HG02571 (cell line): ENCODE results near the gene LRRC14B.
"Not testable (repeated sequence)": the region's sequence is repeated elsewhere in the genome, so short reads cannot be mapped to it uniquely, and the experiment has no call there.

Experiments
- ATAC-seq: cut with Tn5 transposase; IDR thresholded peaks from one replicate; pipeline ENCODE4 v1.9.1; 2021; ENCODE audit warnings: mild to moderate bottlenecking, moderate library complexity; ENCODE audit not compliant: unreplicated experiment

LRRC14B gene

DNA sequence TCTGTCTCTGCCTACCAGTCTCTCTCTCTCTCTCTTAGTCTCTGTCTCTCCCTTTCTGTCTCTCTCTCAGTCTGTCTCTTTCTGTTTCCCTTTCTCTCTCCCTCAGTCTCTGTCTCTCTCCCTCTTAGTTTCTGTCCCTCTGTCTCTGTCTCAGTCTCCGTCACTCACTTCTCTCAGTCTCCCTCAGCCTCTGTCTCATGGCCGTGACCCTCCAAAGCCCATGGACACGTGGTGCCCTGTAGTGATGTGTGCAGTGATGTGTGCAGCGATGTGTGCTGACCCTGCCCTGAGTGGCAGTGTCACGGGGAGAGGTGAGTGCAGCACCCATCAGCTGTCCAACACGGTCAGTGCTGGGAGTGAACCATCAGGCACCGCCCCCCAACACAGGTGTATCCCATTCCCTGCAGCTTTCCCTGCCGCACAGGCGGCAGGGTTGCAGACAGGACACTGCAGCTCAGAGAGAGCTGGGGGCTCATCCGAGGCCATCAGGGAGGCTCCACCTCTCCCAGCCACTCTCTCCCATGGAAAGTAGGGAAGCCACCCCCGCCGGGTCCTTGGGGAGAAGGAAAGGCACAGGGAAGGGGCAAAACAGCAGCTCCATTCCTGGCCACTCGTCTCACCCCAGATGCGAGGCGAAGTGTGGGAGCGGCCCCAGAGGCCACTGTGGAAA lies 794 bp upstream of the LRRC14B start:
- peak; percentile 38 for ATAC-seq

DNA sequence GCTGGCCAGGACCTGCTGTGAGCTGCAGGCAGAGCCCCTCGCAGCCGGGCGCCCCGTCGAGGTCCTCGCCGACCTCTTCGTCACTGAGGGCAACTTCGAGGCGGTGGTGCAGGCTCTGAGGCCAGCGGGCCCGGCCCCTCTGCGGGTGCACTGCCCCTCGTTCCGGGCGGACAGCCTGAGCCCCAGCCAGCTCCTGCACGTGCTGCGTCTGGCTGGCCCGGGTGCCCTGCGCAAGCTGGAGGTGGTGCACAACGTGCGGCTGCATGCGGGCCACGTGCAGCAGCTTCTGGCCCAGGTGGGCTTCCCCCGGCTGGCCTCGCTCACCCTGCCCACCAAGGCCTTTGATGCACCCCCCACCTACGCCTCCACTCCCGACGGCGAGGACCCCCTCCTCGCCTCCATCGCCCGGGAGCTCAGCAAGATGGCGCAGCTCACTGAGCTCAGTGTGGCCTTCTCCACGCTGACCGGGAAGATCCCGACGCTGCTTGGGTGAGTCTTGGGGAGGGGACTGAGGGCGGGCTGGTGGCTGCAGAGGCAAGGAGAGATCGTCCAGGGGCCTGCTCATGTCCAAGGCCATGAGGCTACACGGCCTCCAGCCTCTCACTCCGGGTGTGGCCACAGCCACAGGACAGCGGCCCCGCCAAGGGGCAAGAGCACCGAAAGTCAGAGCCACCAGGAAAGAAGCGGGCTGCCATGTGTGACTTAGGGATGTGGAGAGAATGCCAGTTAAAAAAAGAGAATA lies 825 bp downstream of the LRRC14B start:
- no peak for ATAC-seq

DNA sequence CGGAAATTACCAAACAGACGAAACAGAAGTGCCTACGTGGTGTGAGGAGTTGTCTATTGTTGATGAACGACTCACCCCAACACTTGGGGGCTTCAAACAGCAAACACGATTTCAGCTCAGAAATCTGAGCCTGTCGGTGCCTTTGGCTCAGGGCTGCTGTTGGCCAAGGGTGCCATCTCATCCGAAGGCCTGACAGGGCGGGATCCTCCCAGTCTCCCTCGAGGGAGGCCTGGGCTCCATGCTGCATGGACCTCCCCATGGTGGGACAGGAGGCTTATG lies 1.3 kb downstream of the LRRC14B start:
- ATAC-seq = no peak

DNA sequence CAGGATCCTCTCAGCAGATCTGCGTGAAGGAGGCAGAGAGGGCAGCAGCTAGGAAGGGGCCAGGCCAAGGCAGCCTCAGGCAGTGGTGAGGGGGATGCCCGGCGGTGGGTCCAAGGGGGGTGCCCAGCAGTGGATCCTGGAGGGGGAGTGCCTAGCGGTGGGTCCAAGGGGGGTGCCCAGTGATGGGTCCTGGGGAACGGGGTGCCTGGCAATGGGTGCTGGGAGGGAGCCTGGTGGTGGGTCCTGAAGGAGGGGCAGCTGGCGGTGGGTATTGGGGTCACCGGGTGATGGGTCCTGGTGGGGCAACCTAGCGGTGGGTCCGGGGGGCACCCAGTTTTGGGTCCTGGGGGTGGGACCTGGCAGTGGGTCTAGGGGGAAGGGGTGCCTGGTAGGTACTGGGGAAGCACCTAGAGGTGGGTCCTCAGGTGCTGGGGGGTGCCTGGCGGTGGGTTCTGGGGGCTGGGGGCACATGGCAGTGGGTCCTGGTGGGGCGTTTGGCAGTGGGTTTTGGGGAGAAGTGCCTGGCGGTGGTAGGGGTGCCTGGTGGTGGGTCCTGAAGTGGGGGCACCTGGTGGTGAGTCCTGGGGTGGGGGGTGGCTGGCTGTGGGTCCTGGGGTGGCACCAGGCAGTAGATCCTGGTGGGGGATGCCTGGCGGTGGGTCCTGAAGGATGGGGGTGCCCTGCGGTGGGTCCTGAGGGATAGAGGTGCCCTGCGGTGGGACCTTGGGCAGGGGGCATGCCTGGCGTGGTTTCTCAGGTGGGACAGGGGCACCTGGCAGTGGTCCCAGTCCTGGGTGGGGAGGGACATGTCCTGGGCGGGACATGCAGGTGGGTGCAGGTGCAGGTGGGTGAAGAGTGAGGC lies 1.9 kb downstream of the LRRC14B start:
- no peak for ATAC-seq

DNA sequence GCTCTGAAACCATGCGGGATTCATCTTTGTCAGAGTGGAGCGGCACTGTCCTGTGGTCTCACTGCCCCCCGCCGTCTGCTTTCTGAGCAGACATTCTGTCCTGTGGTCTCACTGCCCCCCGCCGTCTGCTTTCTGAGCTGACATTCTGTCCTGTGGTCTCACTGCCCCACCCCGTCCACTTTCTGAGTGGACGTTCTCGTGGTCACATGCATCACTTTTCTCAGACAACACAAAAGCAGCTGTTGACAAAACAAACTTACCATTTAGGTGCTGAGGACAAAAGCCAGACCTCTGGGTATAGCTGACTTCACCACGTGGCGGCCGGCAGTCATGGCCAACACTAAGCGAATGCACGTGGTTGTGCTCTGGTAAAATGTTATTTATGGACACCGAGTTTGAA lies 2.8 kb downstream of the LRRC14B start:
- ATAC-seq = no peak

DNA sequence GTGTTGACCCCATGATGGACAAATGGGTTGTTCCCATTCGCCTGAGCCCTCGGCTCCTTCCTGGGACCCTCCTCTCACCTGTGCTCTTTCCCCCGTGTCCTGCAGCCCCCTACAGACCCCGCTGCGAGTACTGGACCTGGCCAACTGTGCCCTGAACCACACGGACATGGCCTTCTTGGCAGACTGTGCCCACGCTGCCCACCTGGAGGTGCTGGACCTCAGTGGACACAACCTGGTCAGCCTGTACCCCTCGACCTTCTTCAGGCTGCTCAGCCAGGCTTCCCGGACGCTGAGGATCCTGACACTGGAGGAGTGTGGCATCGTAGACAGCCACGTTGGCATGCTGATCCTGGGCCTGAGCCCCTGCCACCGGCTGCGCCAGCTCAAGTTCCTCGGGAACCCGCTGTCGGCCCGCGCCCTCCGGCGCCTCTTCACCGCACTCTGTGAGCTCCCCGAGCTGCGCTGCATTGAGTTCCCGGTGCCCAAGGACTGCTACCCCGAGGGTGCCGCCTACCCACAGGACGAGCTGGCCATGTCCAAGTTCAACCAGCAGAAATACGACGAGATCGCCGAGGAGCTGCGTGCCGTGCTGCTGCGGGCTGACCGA lies 3.4 kb downstream of the LRRC14B start:
- no peak for ATAC-seq

DNA sequence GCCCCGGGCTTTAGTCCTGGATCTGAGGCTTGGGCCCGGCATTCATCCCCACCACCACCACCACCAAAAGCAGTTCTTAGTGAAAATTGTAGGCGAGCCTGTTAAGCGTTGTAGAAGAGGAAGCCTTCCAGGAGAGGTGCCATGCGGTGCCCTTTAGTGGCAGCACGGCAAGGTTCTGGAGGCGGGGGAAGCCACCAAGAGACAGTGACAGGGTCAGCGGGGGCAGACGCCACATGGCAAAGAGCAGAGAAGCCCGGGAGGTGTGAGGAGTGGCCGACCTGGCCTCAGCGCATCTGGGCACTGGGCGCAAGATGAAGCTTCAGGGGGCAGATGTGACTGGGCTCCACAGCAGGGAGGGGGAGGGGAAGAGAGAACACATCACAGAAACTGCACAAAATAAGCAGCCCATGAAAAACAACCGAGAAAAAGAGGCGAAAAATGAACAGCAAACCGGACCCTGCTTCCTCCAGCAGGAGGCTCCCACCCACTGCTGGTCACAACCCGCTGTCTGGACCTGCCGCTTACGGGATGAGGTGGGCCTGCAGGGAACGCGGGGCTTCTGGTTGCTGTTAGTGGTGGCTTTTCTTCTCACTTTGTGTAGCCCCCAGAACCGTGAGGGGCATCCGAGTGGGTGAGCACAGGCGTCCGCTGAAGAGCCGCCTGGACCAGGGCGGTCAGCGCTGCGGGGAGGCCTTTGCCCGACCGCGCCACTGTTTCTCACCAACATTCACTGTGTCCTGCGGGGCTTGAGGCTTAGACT lies 4.3 kb downstream of the LRRC14B start:
- ATAC-seq = no peak

DNA sequence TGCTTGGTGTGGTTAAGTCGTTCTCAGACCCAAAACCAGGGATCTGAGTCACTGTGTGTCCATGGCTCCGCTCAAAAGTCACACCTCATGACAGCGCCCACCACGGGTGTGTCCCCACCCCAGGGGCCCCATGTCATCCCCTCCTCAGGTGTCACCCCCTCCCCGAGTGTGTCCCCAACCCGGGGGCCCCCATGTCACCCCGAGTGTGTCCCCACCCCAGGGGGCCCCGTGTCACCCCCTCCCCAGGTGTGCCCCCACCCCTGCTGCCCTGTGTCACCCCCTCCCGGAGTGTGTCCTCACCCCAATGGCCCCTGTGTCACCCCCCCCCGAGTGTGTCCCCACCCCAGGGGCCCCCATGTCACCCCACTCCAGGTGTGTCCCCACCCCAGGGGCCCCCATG lies 5.1 kb downstream of the LRRC14B start:
- ATAC-seq = no peak

DNA sequence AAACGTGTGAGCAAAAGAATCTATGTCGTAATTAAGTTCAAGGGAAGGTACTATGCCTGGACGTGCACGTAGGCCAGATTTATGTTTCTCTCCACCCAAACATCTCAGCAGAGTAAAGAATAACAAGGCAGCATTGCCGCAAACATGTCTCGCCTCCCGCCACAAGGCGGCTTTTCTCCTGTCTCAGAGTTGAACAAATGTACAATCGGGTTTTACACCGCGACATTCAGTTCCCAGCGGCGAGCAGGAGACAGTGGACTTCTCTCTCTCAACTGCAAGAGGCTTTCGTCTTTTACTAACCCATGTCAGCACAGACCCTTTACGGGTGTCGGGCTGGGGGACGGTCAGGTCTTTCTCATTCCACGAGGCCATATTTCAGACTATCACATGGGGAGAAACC lies 5.7 kb downstream of the LRRC14B start:
- not testable (repeated sequence) for ATAC-seq

DNA sequence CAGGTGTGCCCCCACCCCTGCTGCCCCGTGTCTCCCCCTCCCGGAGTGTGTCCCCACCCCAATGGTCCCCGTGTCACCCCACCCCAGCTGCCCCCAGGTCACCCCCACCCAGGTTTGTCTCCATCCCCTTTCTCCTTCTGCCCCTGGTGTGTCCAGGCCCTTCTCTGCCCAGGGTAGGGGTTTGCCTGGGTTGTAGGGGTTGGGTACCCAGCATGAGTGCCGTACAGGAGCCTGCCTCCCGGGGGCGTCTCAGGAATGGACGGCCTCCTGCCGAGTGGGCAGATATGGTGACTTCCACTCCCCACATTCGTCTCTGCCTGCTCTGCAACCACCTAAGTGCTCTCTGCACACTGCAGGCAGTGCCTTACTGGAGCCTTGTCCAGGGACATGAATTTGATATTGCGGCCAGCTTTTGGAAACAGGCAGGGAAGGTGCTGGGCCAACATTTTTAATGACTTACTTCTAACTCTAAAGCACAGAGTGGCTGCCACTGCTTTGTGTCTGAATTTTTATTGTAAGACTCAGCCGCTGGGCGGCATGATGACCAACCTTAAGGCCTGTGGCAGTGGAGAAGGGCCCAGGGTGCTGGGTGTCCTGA lies 6.7 kb downstream of the LRRC14B start:
- ATAC-seq = no peak

DNA sequence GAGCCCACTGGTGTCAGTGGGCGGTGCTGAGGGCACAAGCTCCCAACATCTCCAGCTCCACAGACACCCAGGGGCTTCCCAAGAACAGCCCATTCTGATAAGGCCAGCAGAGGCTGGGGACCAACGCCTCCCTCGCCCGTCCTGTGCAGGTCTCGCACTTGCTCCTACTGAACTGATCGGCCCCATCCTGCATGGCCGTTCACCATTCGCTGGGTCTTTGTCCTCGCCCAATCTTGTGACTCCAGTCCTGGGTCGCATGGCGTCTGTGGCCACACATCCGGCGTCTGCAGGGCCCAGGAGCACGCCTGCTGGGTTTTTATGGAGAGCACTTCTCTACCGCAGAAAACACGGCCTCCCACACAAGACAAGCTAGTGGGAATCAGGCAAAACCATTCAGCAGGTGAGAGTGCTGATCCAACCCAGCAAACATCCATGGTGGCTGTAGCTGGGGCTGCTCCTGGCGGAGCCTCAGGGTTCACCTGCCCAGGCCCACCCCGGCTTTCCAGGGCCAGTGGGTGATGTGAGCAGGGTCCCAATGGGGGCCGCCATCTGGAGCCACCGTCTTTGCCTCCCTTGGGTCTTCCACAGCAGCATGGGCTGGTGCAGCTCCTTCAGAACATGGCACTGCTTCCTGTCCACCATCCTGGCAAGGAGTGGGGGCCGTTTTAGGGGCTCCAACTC lies 7.4 kb downstream of the LRRC14B start:
- ATAC-seq = no peak

DNA sequence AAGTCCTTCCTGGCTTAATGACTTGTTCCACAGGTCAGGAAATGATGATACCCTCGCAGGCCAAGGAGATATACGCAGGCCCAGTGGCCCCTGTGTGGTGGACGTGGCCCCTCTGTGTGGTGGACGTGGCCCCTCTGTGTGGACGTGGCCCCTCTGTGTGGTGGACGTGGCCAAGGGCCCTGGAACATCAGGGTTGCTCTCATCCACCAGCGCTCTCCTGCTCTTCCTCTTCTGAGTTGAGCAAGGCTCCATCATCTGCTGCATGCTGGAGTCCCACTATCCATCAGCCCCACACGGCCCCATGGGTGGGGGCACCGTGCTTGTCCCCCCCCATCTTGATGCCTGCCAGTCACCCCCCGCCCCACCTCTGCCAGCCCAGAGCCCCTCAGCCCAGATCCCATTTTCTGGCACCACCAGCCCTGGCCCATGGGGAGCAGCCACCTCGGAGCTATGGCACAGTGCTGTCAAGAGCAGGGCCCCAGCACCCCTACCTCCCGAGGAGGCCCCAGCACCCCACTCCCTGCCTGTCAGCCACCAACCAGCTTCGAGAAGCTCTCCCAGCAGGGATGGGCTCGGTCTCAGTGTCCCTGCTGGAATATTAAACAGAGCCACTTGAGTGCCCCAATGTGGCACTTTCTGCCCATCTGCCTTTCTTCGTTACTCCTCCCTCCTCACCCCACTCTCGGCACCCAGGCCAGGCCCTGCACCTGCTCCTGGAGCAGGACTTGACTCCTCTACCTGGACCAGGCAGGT lies 8.1 kb downstream of the LRRC14B start:
- no peak for ATAC-seq

DNA sequence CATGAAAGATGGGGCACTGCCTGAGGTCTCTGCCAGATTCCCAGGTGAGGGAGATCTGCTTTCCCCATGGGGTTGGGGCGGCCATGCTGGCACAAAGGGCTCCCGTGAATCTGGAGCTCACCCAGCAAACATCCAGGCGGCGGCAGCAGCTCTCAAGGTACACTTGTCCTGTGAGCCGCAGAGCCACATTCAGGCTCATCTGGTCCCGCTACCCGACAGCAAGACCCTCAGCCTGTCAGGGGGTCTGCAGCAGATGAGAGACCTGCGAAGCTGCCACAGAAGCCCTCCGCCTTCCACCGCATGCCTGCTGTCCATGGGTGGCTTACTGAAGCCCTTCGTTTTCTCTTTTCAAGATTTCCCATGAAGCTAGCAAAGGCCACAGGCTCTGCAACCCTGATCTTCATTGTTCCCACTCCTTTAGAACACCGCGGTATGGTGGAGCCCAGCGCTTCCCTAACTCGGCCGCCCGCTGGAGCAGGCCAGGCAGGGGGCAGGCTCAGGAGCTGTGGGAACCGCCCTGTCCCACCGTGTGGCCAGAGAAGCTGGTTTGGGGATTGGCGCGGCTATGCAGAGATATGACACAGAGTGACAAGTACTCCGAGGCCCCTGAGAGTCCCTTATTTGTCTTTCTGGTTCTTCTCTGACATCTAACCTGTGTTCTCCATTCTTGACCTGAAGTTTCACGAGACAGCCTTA lies 8.8 kb downstream of the LRRC14B start:
- no peak for ATAC-seq

DNA sequence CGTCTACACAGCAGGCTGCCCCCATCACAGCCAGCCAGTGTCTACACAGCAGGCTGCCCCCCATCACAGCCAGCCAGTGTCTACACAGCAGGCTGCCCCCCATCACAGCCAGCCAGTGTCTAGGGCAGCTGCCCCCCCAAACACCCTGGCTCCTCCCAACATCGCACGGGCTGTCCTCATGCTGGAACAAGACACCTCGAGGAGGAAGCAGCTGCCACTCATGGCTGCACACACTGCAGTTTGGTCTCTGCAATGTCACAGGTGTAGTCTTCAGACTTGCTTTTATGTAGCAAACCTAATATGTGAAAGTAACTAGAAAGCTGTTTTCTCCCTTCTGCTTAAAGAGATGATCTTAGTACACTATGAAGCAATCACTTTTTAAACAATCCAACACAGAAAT lies 9.7 kb downstream of the LRRC14B start:
- no peak for ATAC-seq

DNA sequence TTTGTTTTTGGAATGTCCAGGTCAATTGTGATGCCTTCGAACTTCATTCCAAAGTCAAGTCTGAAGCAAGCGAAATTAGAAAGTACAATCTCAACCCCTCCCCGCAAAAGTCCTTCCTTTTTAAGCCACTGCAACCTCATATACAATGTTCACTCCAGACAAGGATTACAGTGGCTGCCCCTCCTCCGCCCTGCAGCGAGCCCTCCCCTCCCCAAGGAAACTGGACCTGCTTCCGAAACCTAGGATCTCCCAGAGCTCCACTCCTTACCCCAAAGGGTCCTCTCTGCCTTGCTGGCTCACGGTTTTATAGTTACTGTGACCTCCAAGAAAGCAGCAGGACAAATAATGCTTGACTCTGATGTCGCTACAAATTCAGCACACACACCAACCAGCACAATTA lies 10.4 kb downstream of the LRRC14B start:
- no peak for ATAC-seq

DNA sequence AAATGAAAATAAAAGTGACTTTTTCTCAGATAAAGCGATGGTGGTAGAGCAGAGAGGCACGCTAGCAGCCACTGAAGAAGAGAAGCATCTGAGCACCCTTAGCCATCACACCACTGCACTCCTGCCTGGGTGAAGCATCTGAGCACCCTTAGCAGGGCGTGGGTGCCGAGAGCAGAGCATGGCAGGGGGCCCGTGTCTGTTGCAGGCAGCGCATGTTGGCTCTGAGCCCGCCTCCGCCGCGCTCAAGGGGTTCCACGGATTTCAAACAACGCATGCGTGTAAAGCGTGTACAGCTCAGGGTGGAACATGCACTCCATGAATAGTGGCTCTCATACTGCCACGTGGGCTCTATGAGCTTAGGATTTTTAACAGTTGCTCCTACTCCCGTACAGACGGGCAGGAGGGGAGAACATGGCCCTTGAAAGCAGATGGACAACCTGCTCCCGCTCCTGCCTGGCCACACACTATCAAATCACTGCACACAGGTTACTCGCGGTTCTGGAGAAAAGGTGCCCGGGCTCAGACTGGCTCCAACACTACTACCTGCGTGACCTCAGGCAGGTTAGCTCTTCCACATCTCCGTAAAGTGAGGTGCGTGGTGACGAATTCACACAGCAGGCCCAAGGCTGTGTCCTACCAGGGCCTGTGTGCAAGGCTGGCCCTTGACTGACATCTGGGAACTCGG lies 12.1 kb downstream of the LRRC14B start:
- no peak for ATAC-seq

DNA sequence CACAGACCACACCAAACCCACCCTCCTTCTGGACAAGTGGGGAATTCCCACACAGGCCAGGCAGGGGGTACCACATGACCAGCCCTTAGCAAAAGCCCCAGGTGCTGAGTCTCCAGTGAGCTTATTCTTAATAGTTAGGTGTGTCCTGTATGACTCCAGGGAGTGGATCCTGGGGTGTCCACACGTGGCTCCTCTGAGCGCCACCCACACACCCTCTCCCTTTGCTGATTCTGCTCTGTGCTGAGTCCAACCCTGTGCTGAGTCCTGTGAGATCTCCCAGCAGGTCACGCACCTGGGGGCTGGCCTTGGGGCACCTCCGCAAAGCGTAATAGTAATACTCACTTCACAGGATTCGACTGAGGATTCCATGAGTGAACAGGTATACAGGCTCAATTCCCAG lies 12.7 kb downstream of the LRRC14B start:
- ATAC-seq = no peak

DNA sequence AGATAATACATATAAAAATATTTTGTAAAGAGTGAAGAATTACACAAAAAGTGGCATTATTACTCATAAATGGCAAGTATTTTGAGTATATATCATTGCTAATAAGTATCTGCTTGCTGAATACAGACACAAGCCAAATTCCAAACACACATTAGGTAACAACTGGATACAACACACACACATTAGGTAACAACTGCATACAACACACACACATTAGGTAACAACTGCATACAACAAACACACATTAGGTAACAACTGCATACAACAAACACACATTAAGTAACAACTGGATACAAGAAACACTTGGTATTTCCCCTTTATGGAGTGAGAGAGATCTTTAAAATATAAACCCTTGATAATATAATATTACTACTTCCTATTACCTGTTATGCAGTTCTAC lies 13.2 kb downstream of the LRRC14B start:
- no peak for ATAC-seq
